NCI-H460 (cell line): ENCODE data around the gene HOXB2. TPM values are rescaled to one million over a fixed set of nuclear protein-coding genes. Genes with fewer than 3 reads are reported as not detected.
"Not testable (repeated sequence)": the region's sequence is repeated elsewhere in the genome, so short reads cannot be mapped to it uniquely, and the experiment has no call there.

Experiments used
- DNase-seq: peaks from one replicate; pipeline ENCODE4 v3.0.0-alpha.2; 2016; ENCODE audit warnings: low read depth; ENCODE audit errors: extremely low read depth
- total RNA-seq: library from RNA; depleted of rRNA; stranded (reverse); fragments of >200 nt; shearing (Covaris generic); gene quantifications from 2 replicates; pipeline ENCODE4 v1.2.3, GENCODE V29; 2014

Gene HOXB2
- total RNA-seq, 1 experiment from 2014 or later: not detected

- DNase-seq: no peak
Observed at GRCh38 chr17:48544349-48545021, 424 bp downstream of the HOXB2 start.

DNA sequence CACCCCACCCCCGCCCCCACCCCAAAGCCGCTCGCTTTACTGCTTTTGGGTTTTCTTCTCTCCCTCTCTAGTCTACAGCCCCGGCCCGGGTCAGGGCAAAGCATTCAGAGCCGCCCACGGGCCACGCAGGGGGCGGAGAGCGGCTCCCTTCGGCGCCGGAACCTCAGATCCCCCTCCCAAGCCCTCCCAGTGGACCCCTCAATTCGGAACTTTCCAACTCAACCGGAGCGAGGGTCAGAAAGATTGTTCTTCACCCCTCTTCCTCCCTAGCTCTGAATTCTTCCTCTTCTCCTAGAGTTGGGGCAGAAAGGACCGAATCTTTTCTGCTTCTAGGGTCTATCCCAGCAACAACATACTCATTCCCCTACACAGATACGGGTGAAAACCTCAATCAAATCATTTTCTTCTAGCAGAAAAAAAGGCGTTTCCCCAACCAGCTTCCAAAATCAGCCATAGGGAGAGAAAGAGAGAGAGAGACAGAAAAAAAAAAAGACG is 1.0 kb downstream of the HOXB2 start:
- DNase-seq: no peak

DNA sequence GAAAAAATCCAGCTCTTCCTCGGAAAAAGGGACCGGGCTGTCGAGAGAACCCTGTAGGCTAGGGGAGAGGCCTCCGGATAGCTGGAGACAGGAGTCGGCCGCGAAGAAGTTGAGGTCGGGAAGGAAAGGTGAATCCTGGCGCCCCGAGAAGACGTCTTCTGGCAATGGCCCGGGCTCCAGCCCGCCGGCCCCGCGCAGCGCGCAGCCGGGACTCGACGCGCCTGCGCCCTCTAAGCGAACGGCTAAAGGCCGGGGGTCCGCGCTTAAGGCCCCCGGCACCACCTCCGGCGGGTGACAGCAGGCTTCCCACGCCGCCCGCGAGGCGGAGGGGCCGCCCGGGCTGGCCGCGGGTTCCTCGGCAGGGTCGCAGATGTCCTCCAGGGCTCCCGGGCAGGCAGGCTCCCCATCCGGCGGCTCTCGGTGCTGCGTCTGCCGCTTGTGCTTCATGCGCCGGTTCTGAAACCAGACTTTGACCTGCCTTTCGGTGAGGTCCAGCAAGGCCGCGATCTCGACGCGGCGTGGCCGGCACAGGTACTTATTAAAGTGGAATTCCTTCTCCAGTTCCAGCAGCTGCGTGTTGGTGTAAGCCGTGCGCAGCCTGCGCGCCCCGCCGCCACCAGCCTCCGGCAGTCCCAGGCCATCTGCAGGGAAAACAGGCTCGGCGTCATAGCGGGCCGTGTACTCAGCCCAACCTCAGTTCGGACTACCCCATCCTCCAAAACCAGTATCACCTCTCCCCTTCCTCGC is 1.6 kb downstream of the HOXB2 start:
- no peak for DNase-seq

- no peak for DNase-seq
Observed at GRCh38 chr17:48542698-48543106, 2.2 kb downstream of the HOXB2 start.

- no peak for DNase-seq
Observed at GRCh38 chr17:48542114-48542656, 2.7 kb downstream of the HOXB2 start.

DNA sequence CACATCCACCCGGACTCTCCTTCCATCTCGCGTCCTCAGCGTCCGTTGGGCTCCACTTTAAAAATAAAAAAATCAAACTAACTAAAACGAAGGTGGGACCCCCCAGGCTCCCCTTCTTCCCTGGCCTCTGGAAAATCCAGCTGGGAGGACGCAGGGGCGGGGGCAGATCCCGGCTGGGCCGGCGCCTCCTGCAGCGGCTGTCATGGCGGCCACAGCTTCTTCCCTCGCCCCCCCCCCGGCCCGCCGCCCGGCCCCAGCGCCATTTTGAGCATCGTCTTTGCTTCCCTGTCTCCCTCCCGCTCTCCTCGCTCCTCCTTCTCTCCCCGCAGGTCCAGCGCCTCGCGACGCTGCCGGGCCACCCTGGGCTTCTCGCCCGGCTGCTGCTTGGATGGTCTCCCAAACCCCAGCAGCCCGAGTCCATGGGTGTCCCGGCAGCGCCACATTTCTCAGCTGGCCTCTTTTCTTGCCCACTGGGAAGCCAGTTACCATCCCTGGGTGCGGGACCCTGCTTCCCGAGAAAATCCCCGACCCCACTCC is 3.3 kb downstream of the HOXB2 start:
- no peak for DNase-seq

- no peak for DNase-seq
Observed at GRCh38 chr17:48541036-48541576, 3.8 kb downstream of the HOXB2 start.

DNA sequence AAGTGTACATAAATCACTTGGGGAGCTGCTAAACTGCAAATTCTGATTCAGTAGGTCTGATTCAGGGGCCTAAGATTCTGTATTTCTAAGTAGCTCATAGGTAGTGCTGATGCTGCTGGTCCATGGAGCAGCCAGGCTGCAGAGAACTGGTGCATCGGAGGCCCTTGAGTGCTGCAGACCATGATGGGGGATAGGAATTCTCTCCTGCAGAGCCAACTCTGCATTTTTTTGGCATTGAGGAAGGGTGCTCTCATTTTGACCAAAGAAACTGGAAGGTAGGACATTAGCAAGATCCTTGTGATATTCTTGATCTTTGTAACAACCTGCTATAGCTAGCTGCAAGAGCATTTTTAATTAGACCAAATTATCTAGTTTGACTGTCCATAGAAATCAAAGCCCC is 4.7 kb downstream of the HOXB2 start:
- no peak for DNase-seq

DNA sequence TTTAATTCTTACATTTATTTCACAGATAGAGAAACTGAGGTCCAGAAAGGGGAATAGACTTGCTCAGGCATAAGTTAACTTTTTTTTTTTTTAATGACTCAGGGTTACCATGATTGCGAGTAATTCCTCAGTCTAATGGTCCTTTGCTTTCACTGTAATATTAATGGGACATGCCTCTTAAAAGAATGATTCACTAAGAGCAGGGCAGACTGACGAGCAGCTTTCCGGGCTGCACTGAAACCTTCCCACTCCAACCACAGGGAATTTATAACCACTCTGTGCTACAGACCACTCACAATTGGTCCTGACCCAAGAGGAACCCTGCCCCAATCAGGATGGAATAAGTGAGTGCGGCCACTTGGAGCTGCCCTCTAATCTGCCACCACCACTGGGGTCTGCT is 5.7 kb downstream of the HOXB2 start:
- DNase-seq: no peak

DNA sequence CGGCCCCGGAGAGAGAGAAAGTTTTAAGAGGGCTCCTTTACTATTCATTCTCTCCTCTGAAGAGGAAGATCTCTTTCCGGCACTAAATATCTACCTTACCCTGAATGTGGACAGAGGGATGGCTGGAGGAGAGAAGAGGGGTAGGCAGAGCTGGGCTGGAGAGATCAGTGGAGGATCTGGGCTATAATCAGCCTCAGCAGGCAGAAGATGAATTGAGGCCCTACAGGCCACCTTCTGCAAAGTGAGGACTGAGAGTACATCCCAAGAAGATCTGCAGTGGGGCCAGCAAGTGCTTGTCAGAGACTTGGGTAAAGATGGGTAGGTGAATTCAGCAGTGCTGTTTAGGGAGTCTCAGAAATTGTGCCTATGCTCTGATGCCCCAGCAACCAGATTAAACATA is 7.6 kb downstream of the HOXB2 start:
- DNase-seq: no peak

- not testable (repeated sequence) for DNase-seq
Observed at GRCh38 chr17:48535793-48536559, 8.9 kb downstream of the HOXB2 start.

DNA sequence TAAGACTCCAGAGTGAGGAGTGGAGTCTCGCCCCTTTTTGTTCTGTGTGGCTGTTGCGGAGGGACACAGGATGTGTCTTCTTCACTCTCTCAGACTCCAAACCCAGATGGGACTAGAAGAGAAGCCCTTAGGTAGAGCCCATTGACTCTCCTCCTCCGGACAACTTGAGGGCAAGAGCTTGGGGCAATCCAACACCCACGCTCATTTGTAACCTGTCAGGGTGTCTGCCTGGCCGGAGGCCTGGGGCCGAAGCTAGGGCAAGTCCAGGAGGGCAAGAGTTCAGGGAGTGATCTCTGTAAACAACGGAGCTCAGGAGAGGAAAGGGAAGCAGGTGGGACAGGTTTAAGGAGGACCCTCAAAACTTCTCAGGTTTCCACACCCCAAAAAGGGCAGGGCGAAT is 12.6 kb downstream of the HOXB2 start:
- DNase-seq: no peak

DNA sequence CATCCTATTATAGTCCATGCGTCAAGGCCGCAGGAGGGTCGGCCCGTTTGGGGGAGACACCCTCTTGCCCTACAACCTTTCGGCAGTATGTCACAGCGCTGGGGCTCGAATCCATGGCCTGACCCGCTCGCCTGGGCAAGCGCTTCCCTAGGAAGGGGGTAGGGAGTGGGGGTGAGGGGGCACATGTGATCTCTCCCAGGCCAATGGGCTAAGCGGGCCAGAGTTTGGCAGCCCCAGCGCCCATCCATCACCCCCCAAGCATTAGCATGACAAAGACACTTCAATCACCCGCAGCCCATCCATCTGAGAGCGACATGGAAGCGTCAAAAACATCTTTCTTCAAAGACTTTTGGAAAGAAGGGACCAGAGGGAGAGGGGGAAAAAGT is 14.0 kb downstream of the HOXB2 start, which contains the start of gene HOXB1:
TSS of gene HOXB1 (minus strand) at position 125 of the 386 bp plus-strand sequence. CDS start at position 18, 107 bp downstream.
- DNase-seq: no peak

DNA sequence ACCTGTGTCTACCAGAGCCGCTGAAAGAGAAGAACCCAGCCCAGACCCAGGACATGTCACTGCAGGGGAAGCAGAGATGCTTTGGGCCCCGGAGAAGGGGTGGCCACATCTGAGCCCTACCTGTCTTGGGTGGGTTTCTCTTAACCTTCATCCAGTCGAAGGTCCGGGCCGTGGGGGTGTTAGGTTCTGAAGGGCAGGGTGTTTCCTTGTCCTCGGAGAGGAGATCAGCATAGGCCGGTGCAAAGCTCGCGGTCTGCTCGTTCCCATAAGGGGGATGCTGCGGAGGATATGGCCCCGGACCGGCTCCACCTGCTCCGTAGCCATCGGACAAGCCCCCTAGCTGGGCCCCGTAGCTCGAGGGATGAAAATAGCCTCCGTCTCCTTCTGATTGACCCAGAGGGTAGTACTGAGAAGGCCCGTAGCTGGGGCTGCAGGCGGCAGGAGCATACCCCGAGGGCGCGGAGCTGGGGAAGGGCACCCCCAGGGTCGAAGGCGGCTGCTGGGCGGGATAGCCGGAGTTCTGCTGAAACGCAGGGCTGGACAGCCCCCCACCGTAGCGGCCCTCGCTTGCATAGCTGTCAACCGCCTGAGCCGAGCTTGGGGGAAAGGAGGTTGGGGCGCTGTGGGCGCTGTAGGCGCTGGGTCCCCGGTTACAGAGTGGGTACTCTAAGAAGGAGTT is 14.6 kb downstream of the HOXB2 start:
- no peak for DNase-seq

- DNase-seq: no peak
Observed at GRCh38 chr17:48529683-48530009, 15.3 kb downstream of the HOXB2 start.

- DNase-seq: no peak
Observed at GRCh38 chr17:48528936-48529682, 15.8 kb downstream of the HOXB2 start.

DNA sequence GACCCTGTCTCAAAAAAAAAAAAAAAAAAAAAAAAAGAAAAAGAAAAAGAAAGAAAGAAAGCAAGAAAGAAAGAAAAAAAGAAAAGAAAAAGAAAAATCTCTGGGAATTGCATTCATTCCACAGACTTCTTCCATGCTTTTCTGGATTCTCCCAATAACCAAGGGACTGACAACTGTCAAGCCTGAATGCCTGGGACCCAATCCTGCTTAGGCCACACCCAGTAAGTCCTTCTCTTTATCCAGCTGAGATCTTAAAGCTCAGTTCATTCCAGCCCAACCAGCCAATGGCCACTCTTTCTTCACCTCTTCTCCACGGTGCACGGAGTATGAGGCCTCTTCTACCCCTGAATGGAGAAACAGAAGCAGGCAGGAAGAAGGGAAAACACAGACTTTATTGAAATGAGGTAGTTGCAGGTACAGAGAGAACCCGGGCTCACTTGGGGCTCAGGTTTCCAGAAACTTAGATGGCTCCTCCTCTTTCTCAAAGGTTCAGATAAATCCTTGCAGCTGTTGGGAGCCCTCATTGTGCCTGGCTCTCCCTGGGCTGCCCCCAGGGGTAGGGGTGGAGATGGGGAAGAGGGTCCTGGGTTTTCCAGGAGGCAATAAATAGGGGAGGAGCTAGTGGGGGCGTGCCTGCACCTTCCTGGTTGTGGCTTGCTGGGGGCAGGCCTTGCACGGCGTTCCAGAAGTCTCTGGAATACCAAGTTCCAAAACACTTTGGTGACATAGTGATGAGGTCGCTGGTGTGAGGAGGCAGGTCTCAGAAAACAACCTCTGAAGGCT is 16.6 kb downstream of the HOXB2 start:
- DNase-seq: no peak

DNA sequence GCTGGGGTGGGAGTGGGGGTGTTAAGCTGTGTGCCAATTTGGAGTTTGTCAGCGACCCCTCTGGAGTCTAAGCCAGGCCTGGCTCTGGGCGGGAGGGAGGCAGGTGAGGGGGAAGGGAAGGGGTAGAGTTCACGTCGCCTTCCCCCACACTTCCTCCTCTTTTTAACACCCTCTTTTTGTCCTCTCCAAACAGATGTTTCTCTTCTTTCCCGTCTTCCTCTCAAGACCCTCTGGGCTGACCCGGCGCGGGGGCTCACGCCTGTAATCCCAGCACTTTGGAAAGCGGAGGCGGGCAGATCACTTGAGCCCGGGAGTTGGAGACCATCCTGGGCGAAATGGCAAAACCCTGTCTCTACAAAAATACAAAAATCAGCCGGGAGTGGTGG is 17.4 kb downstream of the HOXB2 start:
- DNase-seq: no peak
